HepG2 (cell line): ENCODE data around the gene RNF38. TPM values are rescaled to one million over a fixed set of nuclear protein-coding genes. Genes with fewer than 3 reads are reported as not detected.
A peak's percentile ranks its signal among the peaks of the same experiment; 100 is the strongest.

Source experiments
- ATF2 ChIP-seq: sonication (generic); formaldehyde crosslinking; IDR thresholded peaks from 2 replicates; pipeline ENCODE4 v1.4.0; 2020; ENCODE audit warnings: missing genetic modification reagents
- CCDC6 ChIP-seq: sonication (generic); formaldehyde crosslinking; IDR thresholded peaks from 2 replicates; pipeline ENCODE4 v1.8.1; 2022; ENCODE audit warnings: mild to moderate bottlenecking, missing genetic modification reagents, moderate library complexity
- FOXK1 ChIP-seq: sonication (generic); formaldehyde crosslinking; IDR thresholded peaks from 2 replicates; pipeline ENCODE4 v1.4.0; 2020; ENCODE audit warnings: low read depth, missing genetic modification reagents, borderline replicate concordance
- FOXO1 ChIP-seq: sonication (generic); formaldehyde crosslinking; IDR thresholded peaks from 2 replicates; pipeline ENCODE4 v1.4.0; 2020; ENCODE audit warnings: missing genetic modification reagents
- FOXP1 ChIP-seq, 2 experiments: fragments of 450-650 bp in 1 of 2; IDR thresholded peaks; 2 replicates each; pipeline ENCODE4 v1.6.1; 2017 to 2018; ENCODE audit warnings: antibody characterized with exemption in 1 of 2
- GPN1 ChIP-seq: sonication (generic); formaldehyde crosslinking; IDR thresholded peaks from 2 replicates; pipeline ENCODE4 v1.5.1; 2020; ENCODE audit warnings: missing genetic modification reagents, borderline replicate concordance
- HDAC2 ChIP-seq: sonication (generic); formaldehyde crosslinking; IDR thresholded peaks from 2 replicates; pipeline ENCODE4 v1.4.0; 2020; ENCODE audit warnings: missing genetic modification reagents
- HHEX ChIP-seq: IDR thresholded peaks from 2 replicates; pipeline ENCODE4 v1.6.1; 2016; ENCODE audit warnings: control low read depth
- HNF1A ChIP-seq, 2 experiments: sonication (generic) in 1 of 2; formaldehyde crosslinking in 1 of 2; IDR thresholded peaks; 2 replicates each; pipeline versions ENCODE4 v1.4.0 to v1.6.1; 2016 to 2020; ENCODE audit warnings: borderline replicate concordance in 1 of 2, low read depth in 1 of 2, mild to moderate bottlenecking in 1 of 2, missing genetic modification reagents in 1 of 2
- JUND ChIP-seq: sonication (generic); formaldehyde crosslinking; IDR thresholded peaks from 2 replicates; pipeline ENCODE4 v1.8.0; 2022; ENCODE audit warnings: mild to moderate bottlenecking, missing genetic modification reagents
- PATZ1 ChIP-seq: sonication (generic); formaldehyde crosslinking; IDR thresholded peaks from 2 replicates; pipeline ENCODE4 v1.4.0; 2020; ENCODE audit warnings: missing genetic modification reagents
- PHF21A ChIP-seq: sonication (generic); formaldehyde crosslinking; IDR thresholded peaks from 2 replicates; pipeline ENCODE4 v1.5.0; 2020; ENCODE audit warnings: mild to moderate bottlenecking, missing genetic modification reagents
- SOX13 ChIP-seq, 3 experiments: fragments of 450-650 bp in 1 of 3; sonication (generic) in 1 of 3; formaldehyde crosslinking in 1 of 3; IDR thresholded peaks in 2 of 3; conservative IDR thresholded peaks in 1 of 3; 2 replicates each; pipeline versions ENCODE4 v1.5.0 to v1.6.1; 2016 to 2020; ENCODE audit warnings: antibody characterized with exemption in 1 of 3, mild to moderate bottlenecking in 1 of 3, missing compliant biosample characterization in 1 of 3, missing genetic modification reagents in 1 of 3, moderate library complexity in 1 of 3
- TCF7L2 ChIP-seq: IDR thresholded peaks from 2 replicates; pipeline ENCODE4 v1.6.1; 2011; ENCODE audit warnings: mild to moderate bottlenecking, low read depth, low read length, moderate library complexity
- YEATS4 ChIP-seq: sonication (generic); formaldehyde crosslinking; IDR thresholded peaks from 2 replicates; pipeline ENCODE4 v1.4.0; 2020; ENCODE audit warnings: missing genetic modification reagents, borderline replicate concordance
- ZBTB8A ChIP-seq: sonication (generic); formaldehyde crosslinking; IDR thresholded peaks from 2 replicates; pipeline ENCODE4 v1.4.0; 2020; ENCODE audit warnings: mild to moderate bottlenecking, low read depth, missing genetic modification reagents, borderline replicate concordance
- ZFX ChIP-seq: sonication (generic); formaldehyde crosslinking; IDR thresholded peaks from 2 replicates; pipeline ENCODE4 v1.4.0; 2020; ENCODE audit warnings: mild to moderate bottlenecking, low read depth, missing genetic modification reagents, moderate library complexity
- ZNF44 ChIP-seq: sonication (generic); formaldehyde crosslinking; IDR thresholded peaks from 2 replicates; pipeline ENCODE4 v1.5.1; 2020; ENCODE audit warnings: mild to moderate bottlenecking, missing genetic modification reagents
- ZNF468 ChIP-seq: sonication (generic); formaldehyde crosslinking; IDR thresholded peaks from 2 replicates; pipeline ENCODE4 v1.8.0; 2022; ENCODE audit warnings: mild to moderate bottlenecking, moderate library complexity, missing genetic modification reagents
- polyA plus RNA-seq, 8 experiments: library from polyadenylated mRNA; depleted of rRNA in 3 of 8; stranded (reverse) in 7 of 8; unstranded in 1 of 8; fragments of >200 nt; fragmentation: Illumina TruSeq in 4 of 8; extraction: Trizol in 4 of 8; gene quantifications; 2 replicates each; pipeline versions ENCODE4 v1.2.1 to v1.2.3, GENCODE V29; 2011 to 2016; ENCODE audit warnings: low read depth in 4 of 8, missing spikeins in 1 of 8, mixed read lengths in 1 of 8; ENCODE audit not compliant: insufficient read depth in 1 of 8
- total RNA-seq, 5 experiments: library from RNA; depleted of rRNA; stranded (reverse); fragments of >200 nt; fragmentation: Illumina TruSeq; extraction: Trizol; gene quantifications; 2 replicates each; pipeline ENCODE4 v1.2.3, GENCODE V29; 2016; ENCODE audit warnings: low read depth in 1 of 5

RNF38 gene
- total and polyA plus RNA-seq, 2 of the 13 experiments (the other 11 are each of a cell fraction or from before 2014, with no cell fraction given): 9.1 to 32.1 TPM

GRCh38 chr9:36424289-36425055 lies 24.4 kb upstream of the RNF38 start (continued):
- TF ChIP-seq HNF1A (IDR thresholded peaks at IDR 0.05; ENCODE audit: low read depth) (no peak), HNF1A (CRISPR knock-in tag; IDR thresholded peaks at IDR 0.05; ENCODE audit: borderline replicate concordance) (no peak), FOXO1 (peak; percentile 25; the same call in 1 of the 2 replicates), SOX13 (IDR thresholded peaks at IDR 0.05) (no peak), SOX13 (CRISPR knock-in tag; conservative IDR thresholded peaks at IDR 0.05 in 1 of 2, IDR thresholded peaks at IDR 0.05 in 1 of 2) (peak in 1 of 2 experiments; percentile 29; a peak in 1 of 4 replicates), JUND (CRISPR knock-in tag) (no peak), FOXK1 (no peak), ZFX (CRISPR knock-in tag) (peak; percentile 43; the same call in 1 of the 2 replicates), PATZ1 (CRISPR knock-in tag) (no peak), ZNF44 (CRISPR knock-in tag) (no peak), ATF2 (CRISPR knock-in tag) (no peak), PHF21A (CRISPR knock-in tag) (0 out of 2 replicates have a peak, but pooled peaks have one; percentile 30), ZNF468 (CRISPR knock-in tag) (no peak), HHEX (CRISPR knock-in tag) (no peak), HDAC2 (CRISPR knock-in tag) (no peak), CCDC6 (CRISPR knock-in tag) (no peak), YEATS4 (no peak), FOXP1 (IDR thresholded peaks at IDR 0.05) (no peak), FOXP1 (CRISPR knock-in tag; IDR thresholded peaks at IDR 0.05) (0 out of 2 replicates have a peak, but pooled peaks have one; percentile 10), GPN1 (CRISPR knock-in tag) (no peak), TCF7L2 (no peak), ZBTB8A (CRISPR knock-in tag) (no peak)
